Chondrocyte (in vitro differentiated cells): Measurements from ENCODE around the gene MEOX1. TPM values are rescaled to one million over a fixed set of nuclear protein-coding genes. Genes with fewer than 3 reads are reported as not detected.

Experiments used
- DNase-seq: peaks from one replicate; pipeline ENCODE4 v3.0.0; 2021; ENCODE audit warnings: mixed read lengths, low spot score
- H3K27ac Mint-ChIP-seq: one replicate; pipeline ENCODE4 v1.8.0; 2021; ENCODE audit warnings: mild to moderate bottlenecking, moderate library complexity, mixed read lengths; ENCODE audit not compliant: unreplicated experiment
- H3K27me3 Mint-ChIP-seq: 2 replicates; pipeline ENCODE4 v1.8.0; 2021; ENCODE audit warnings: low read depth, mixed read lengths
- H3K36me3 Mint-ChIP-seq: 2 replicates; pipeline ENCODE4 v1.8.0; 2021; ENCODE audit warnings: low read depth, mixed read lengths
- H3K4me1 Mint-ChIP-seq: 2 replicates; pipeline ENCODE4 v1.8.0; 2021; ENCODE audit warnings: low read depth, mild to moderate bottlenecking, mixed read lengths
- H3K4me3 Mint-ChIP-seq: one replicate; pipeline ENCODE4 v1.8.0; 2021; ENCODE audit warnings: mild to moderate bottlenecking, moderate library complexity, mixed read lengths; ENCODE audit not compliant: unreplicated experiment
- H3K9me3 Mint-ChIP-seq: 2 replicates; pipeline ENCODE4 v1.8.0; 2021; ENCODE audit warnings: low read depth, mixed read lengths
- CTCF ChIP-seq: fragments of 200-600 bp; sonication (generic); IDR thresholded peaks from 2 replicates; pipeline ENCODE4 v1.5.0; 2021; ENCODE audit warnings: antibody characterized with exemption, mild to moderate bottlenecking, moderate library complexity
- long read RNA-seq: library from polyadenylated mRNA; stranded (forward); transcript quantifications from one replicate; pipeline ENCODE4 v2.0.0, GENCODE V29; 2021
- total RNA-seq: library from RNA; stranded (reverse); gene quantifications from 3 replicates; pipeline ENCODE4 v1.2.1, GENCODE V29; 2021

Gene MEOX1
- total RNA-seq = 0.07 TPM in 1 of 3 replicates, not detected in the others
- long read RNA-seq = 0 reads

GRCh38 chr17:43661699-43662412 lies at the start of gene MEOX1:
MEOX1 (minus strand) TSS chr17:43661922; CDS start chr17:43661534, 388 bp downstream.
- H3K4me3 Mint-ChIP-seq = peak within 1 kb of the TSS; percentile 52
- peaks cover 20% of the 10 kb centered on the region for H3K4me1 Mint-ChIP-seq
- H3K27me3 Mint-ChIP-seq = no peaks in the 10 kb centered on the region
- H3K27ac Mint-ChIP-seq = peak within 1 kb of the TSS; percentile 64
- DNase-seq = no peak
- no peaks in the 10 kb centered on the region for H3K36me3 Mint-ChIP-seq
- H3K9me3 Mint-ChIP-seq = no peaks in the 10 kb centered on the region
- TF ChIP-seq CTCF = no peak

- no peaks in the 10 kb centered on the region for H3K9me3 Mint-ChIP-seq
- no peak overlapping the region for H3K4me3 Mint-ChIP-seq
- H3K27ac Mint-ChIP-seq = no peak overlapping the region
- no peaks in the 10 kb centered on the region for H3K36me3 Mint-ChIP-seq
- TF ChIP-seq CTCF = no peak
- peaks cover 6% of the 10 kb centered on the region for H3K27me3 Mint-ChIP-seq
- DNase-seq = no peak
- H3K4me1 Mint-ChIP-seq = peaks cover 14% of the 10 kb centered on the region
These were observed 48.4 kb upstream of the MEOX1 start for GRCh38 chr17:43710101-43710500.

- Mint-ChIP-seq H3K4me1 (peaks cover 9% of the 10 kb centered on the region), H3K4me3 (no peak overlapping the region)
These were observed 47.5 kb upstream of the MEOX1 start for GRCh38 chr17:43709210-43709609.

GRCh38 chr17:43707184-43707583 lies 45.5 kb upstream of the MEOX1 start:
- Mint-ChIP-seq H3K27me3 (peaks cover 6% of the 10 kb centered on the region), H3K27ac (no peak overlapping the region), H3K36me3 (no peaks in the 10 kb centered on the region), H3K4me1 (no peaks in the 10 kb centered on the region), H3K4me3 (no peak overlapping the region), H3K9me3 (no peaks in the 10 kb centered on the region)
- DNase-seq = no peak
- TF ChIP-seq CTCF = no peak

More at GRCh38 chr17:43709210-43709609, 47.5 kb upstream of the MEOX1 start:
- Mint-ChIP-seq H3K27ac (no peak overlapping the region), H3K9me3 (no peaks in the 10 kb centered on the region), H3K36me3 (no peaks in the 10 kb centered on the region), H3K27me3 (peaks cover 6% of the 10 kb centered on the region)
- DNase-seq = no peak
- no peak for TF ChIP-seq CTCF

GRCh38 chr17:43706235-43706634 lies 44.5 kb upstream of the MEOX1 start:
- H3K27ac Mint-ChIP-seq = no peak overlapping the region
- H3K4me3 Mint-ChIP-seq = no peak overlapping the region
- TF ChIP-seq CTCF = no peak
- DNase-seq = no peak
- no peaks in the 10 kb centered on the region for H3K9me3 Mint-ChIP-seq
- no peaks in the 10 kb centered on the region for H3K36me3 Mint-ChIP-seq
- H3K27me3 Mint-ChIP-seq = peaks cover 6% of the 10 kb centered on the region
- H3K4me1 Mint-ChIP-seq = peaks cover 3% of the 10 kb centered on the region
